NCI-H748 treated with DMSO at 0.1 percent for 48 hours (cell line): ENCODE measurements around the gene GIPC1.
"Not testable (repeated sequence)": the region's sequence is repeated elsewhere in the genome, so short reads cannot be mapped to it uniquely, and the experiment has no call there.

Source experiments
- DNase-seq: peaks from one replicate; lab custom pipeline; 2025; lab: John Stamatoyannopoulos, UW

GIPC1 gene

DNA sequence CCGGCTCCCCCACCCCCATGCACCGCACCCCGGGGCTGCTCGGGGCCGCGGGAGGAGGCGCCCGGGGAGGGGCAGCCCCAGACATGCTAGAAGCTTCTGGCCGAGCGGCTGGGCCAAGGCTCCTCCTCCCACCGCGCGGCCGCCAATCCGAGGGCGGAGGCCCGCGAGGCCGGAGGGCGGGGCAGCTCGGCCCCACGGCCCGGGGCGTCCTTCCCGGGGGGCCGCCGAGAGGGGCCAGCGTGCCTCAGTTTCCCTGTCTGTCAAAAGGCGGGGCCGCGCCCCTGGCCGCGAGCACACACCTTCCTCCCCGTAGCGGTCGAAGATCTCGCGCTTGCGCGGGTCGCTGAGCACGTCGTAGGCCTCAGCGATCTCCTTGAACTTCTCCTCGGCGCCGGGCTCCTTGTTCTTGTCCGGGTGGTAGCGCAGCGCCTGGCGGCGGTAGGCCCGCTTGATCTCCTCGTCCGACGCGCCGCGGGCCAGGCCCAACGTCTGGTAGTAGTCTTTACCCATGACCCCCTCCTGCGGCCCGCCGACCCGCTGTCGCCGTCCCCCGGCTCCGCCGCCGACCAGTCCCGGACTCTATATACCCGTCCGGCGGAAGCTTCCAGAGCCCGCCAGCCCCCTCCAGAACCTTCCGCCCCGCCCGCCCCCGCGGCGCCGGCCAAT is 22.0 kb upstream of the GIPC1 start, which contains the start of gene DNAJB1:
DNAJB1 (minus strand) TSS at position 558 of the 666 bp plus-strand sequence; CDS start at position 510, 48 bp downstream.
- DNase-seq, result no peak

DNA sequence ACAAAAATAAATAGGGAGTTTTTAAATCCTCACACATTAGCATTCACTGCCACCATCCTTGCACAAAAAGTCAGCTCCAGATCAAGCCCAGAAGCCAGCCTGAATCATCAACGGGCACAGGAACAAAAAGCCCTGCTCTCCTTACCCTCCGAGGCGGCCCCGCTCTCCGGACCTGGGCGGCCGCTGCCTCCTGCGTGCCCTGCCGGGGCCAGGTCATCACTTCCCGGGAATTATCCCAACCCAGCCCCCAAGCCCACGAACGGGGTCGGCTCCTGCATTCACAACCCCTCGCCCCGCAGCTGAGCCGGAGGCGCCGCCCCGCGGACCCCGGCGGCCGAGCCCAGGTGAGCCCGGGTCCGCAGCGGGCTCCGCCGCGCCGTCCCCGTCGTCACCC is 21.5 kb upstream of the GIPC1 start:
- no peak for DNase-seq

- no peak for DNase-seq
Observed at GRCh38 chr19:14516746-14517438, 21.0 kb upstream of the GIPC1 start.

GRCh38 chr19:14516048-14516534 is 20.2 kb upstream of the GIPC1 start:
- DNase-seq, result no peak

DNA sequence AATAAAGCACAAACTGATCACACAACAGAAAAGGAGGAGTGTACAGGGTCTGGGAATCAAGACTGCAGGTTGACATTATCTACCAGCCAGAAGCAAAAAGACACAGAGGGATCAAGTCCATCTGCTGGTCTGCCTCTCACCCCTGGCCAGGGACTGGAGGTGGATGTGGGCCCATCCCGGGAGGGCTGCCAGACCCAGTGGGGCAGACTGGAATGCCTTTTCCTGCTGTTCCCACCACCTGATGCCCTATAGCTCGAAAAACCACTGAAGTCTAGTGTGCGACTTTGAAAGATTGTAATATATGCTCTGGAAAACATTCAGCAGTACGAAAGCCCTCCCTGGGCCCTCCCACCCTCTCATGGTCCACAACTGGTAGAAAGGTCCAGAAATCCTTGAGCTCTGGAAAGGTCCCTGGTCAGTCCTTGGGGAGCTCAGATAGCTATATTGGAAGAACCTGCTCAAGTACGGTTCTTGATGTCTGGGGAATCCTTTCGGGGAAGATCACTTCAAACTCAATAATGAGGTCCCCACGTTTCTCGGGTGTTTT is 19.6 kb upstream of the GIPC1 start:
- DNase-seq, result no peak

GRCh38 chr19:14514215-14514863 is 18.4 kb upstream of the GIPC1 start:
- DNase-seq, result no peak

DNA sequence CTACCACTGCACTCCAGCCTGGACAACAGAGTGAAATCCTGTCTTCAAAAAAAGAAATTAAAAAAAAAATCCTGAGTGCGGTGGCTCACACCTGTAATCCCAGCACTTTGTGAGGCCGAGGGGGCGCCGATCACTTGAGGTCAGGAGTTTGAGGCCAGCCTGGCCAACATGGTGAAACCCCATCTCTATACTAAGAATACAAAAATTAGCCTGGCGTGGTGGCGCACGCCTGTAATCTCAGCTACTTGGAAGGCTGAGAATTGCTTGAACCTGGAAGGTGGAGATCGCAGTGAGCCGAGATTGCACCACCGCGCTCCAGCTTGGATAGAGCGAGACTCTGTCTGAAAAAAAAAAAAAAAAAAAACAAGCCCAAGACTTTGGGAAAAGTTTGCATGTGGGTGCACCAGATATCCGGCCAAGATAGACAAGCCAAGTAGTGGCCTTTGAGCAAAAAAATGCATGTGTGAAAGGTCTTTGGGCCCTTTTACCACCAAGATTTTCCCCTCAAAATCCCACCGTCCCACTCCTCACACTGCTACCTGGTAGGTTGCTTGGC is 16.6 kb upstream of the GIPC1 start:
- no peak for DNase-seq

DNA sequence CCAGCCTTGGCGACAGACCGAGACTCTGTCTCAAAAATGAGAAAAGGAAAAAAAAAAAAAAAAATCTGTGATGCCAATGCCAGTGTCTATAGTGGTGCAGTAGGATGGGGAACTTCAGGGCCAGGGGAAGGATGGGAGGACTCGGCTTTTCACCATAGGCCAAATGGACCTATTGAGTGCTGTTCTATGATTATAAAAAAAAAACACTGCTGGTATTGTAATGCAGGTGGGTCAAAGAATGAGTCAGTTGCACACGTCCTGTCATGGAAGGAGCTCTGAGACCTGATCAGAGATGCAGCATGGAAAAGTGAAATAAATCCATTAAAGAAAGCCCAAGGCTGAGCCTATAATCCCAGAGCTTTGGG is 15.3 kb upstream of the GIPC1 start:
- DNase-seq, result no peak

DNA sequence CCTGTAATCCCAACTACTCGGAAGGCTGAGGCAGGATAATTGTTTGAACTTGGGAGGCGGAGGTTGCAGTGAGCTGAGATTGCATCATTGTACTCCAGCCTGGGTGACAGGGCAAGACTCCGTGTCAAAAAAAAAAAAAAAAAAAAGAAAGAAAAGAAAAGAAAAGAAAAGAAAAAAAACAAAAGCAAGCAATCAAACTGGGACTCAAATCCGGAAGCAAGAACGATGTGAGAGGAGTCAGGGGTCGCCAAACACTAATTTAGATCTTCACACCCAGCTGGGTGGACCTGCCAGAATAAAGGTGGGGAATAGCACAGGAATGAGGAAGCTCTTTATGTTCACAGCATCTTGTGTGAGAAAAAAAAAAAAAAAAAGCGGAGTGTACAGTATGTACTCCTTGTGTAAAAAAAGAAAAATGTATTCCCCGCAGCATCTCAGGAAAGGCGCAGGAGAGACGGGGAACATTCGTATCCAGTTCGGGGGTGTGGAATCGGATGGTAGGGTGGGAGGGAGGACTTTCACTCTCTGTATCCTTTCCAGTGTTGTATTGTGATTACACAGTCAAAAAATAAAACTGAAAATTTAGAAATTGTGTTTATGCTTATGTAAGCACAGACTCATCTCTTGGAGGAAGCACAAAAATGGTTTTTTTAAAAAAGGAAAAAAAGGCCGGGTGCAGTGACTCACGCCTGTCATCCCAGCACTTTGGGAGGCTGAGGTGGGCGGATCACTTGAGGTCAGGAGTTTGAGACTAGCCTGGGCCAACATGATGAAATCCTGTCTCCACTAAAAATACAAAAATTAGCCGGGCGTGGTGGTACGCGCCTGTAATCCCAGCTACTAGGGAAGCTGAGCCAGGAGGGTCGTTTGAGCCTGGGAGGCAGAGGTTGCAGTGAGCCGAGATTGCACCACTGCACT is 14.6 kb upstream of the GIPC1 start:
- no peak for DNase-seq

- DNase-seq, result no peak
Observed at GRCh38 chr19:14507704-14508542, 12.0 kb upstream of the GIPC1 start.

DNA sequence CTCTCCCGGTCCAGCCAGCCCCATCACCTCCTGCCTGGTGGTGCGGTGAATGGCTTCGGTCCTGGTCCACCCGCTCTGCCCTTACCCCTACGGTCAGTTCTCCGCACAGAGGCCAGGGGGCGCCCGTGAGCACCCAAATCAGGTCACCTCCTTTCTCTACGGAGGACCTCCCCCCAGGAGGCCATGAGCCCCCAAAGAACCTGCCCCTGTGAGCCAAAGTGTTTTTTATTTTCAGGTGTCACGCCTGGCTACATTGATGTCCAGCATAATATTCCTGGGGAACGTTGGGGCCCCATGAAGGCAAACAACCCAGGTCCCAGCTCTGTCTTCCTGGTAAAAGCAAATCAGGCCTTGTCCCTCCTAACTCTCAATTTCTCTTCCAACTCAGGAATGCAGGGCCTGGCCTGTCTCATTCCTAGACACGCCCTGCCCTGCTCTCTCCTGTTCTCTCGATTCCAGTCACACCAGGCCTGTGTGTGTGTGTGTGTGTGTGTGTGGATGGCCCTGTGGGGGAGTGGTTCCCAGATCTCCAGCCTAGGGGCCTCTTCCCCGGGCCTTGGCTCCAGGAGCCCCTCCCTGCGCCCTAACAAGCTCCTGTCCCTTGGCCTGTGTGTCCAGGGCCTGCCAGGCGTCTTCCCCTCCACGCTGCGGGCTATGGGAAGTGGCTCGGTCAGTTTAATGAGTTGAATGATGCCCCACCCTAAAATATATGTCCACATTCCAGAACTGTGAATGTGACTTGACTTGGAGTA is 9.7 kb upstream of the GIPC1 start:
- DNase-seq, result no peak

- not testable (repeated sequence) for DNase-seq
Observed at GRCh38 chr19:14504575-14504974, 8.6 kb upstream of the GIPC1 start.

GRCh38 chr19:14503285-14503684 is 7.4 kb upstream of the GIPC1 start:
- no peak for DNase-seq

- DNase-seq, result no peak
Observed at GRCh38 chr19:14502334-14503092, 6.6 kb upstream of the GIPC1 start.

DNA sequence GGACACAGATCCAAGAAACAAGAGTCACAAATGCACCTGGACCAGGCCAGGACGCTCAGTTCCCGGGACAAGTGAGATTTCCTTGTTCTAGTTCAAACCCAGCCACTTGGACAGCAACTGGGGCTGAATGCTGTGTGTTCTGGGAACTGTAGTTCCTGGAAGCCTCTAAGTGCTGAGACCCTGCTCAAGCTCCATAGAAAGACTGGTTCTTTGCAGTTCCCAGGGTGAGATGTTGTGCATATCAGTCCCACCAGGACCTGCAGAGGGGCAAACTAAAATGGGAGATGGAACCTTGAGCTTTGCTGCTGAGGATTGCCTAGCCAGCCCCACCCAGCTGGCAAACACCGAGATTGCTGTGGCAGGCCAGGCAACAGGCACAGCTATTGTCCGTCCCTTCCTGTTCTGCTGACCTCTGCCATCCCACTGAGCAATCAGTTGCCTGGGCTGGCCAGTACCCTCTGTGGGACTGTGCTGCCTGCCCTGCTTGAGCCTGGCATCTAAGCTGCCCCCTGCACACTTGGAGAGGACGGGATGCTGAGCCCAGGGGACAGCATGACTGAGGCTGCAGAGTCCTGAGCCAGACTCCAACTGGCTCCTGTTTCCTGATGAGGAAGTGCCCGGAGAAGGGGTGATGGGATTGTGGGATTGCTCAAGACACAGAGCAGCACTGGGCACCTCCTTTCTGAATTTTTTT is 1.4 kb upstream of the GIPC1 start:
- no peak for DNase-seq

- no peak for DNase-seq
Observed at GRCh38 chr19:14496834-14497227, 904 bp upstream of the GIPC1 start.

- no peak for DNase-seq
Observed at GRCh38 chr19:14495672-14496028, 277 bp downstream of the GIPC1 start.

- DNase-seq, result no peak
Observed at GRCh38 chr19:14494910-14495671, 836 bp downstream of the GIPC1 start.
